ENCODE results near the gene PELI2.

- no peak for TF ChIP-seq CTCF (IDR thresholded peaks at IDR 0.05 in 2 of 3, conservative IDR thresholded peaks at IDR 0.05 in 1 of 3; ENCODE audit: borderline replicate concordance in 1 of 3, insufficient read depth in 1 of 3, low read depth in 2 of 3, low read length in 2 of 3)
- TF ChIP-seq FOSL1 (IDR thresholded peaks at IDR 0.05; ENCODE audit: low read depth) = no peak
- TF ChIP-seq CEBPB (IDR thresholded peaks at IDR 0.05; ENCODE audit: low read depth) = no peak
- TF ChIP-seq EZH2 (IDR thresholded peaks at IDR 0.05) = no peak
- no peak for TF ChIP-seq MAX (IDR thresholded peaks at IDR 0.05)
- no peak for TF ChIP-seq EZH2phosphoT487 (IDR thresholded peaks at IDR 0.05; ENCODE audit: borderline replicate concordance)
- no peak for TF ChIP-seq POLR2A (IDR thresholded peaks at IDR 0.05; ENCODE audit: borderline replicate concordance, extremely low read depth, insufficient read depth, insufficient read length)
- TF ChIP-seq REST (IDR thresholded peaks at IDR 0.05; ENCODE audit: low read depth) = no peak
- no peak for TF ChIP-seq TCF7L2 (IDR thresholded peaks at IDR 0.05; ENCODE audit: borderline replicate concordance, extremely low read depth, insufficient read depth, insufficient read length)
- TF ChIP-seq RAD21 (IDR thresholded peaks at IDR 0.05; ENCODE audit: low read depth) = no peak
- TF ChIP-seq EGR1 (IDR thresholded peaks at IDR 0.05; ENCODE audit: low read depth) = no peak
- TF ChIP-seq CBX3 (IDR thresholded peaks at IDR 0.05; ENCODE audit: low read depth) = no peak
Measured at GRCh38 chr14:56092763-56093162, 25.4 kb upstream of the PELI2 start.
